ENCODE data around the gene KRT35. TPM values are rescaled to one million over a fixed set of nuclear protein-coding genes. Genes with fewer than 3 reads are reported as not detected.

KRT35 gene
- total RNA-seq, 1 experiment from 2014 or later = not detected

GRCh38 chr17:41490000-41490990 is 9.3 kb upstream of the KRT35 start:
- H3K36me3 Mint-ChIP-seq (ENCODE audit: insufficient read depth, unreplicated experiment) = no peaks in the 10 kb centered on the region
- no peak for DNase-seq
- no peaks in the 10 kb centered on the region for H3K9me3 Mint-ChIP-seq (ENCODE audit: low read depth, unreplicated experiment)
- H3K4me1 Mint-ChIP-seq (ENCODE audit: low read depth, unreplicated experiment) = peaks cover 30% of the 10 kb centered on the region
- no TSS peak for BruUV-seq (replicated peaks)
- no peak overlapping the region for H3K4me3 Mint-ChIP-seq (ENCODE audit: low read depth, unreplicated experiment)
- no peaks in the 10 kb centered on the region for H3K27me3 Mint-ChIP-seq (ENCODE audit: unreplicated experiment)
- no peak overlapping the region for H3K27ac Mint-ChIP-seq (ENCODE audit: unreplicated experiment)
- CTCF ChIA-PET = interaction anchor here (0.9 kb wide), 1 partner anchor 10 kb away, joined by 3 read pairs; no protein-coding TSS in a partner anchor
- intact Hi-C loops (cut with micrococcal nuclease; ENCODE audit: unreplicated experiment) = loop anchor here (10.0 kb wide), 2 partner anchors 75 to 155 kb away; no protein-coding TSS in a partner anchor
- TF ChIP-seq CTCF (IDR thresholded peaks at IDR 0.05; ENCODE audit: unreplicated experiment) = no peak

GRCh38 chr17:41489531-41489930 is 8.6 kb upstream of the KRT35 start, which contains the start of gene KRT36:
Gene KRT36, minus strand, starts transcription at chr17:41489910. Its CDS starts 46 bp downstream, at chr17:41489864.
- CTCF ChIA-PET = no interaction called here
- intact Hi-C loops (cut with micrococcal nuclease; ENCODE audit: unreplicated experiment) = no loop called here
- Mint-ChIP-seq H3K9me3 (ENCODE audit: low read depth, unreplicated experiment) (no peaks in the 10 kb centered on the region), H3K4me3 (ENCODE audit: low read depth, unreplicated experiment) (no peak within 1 kb of the TSS), H3K27ac (ENCODE audit: unreplicated experiment) (no peak within 1 kb of the TSS), H3K27me3 (ENCODE audit: unreplicated experiment) (no peaks in the 10 kb centered on the region), H3K36me3 (ENCODE audit: insufficient read depth, unreplicated experiment) (no peaks in the 10 kb centered on the region), H3K4me1 (ENCODE audit: low read depth, unreplicated experiment) (peaks cover 23% of the 10 kb centered on the region)
- no TSS peak for BruUV-seq (replicated peaks)
- no peak for DNase-seq
- TF ChIP-seq CTCF (IDR thresholded peaks at IDR 0.05; ENCODE audit: unreplicated experiment) = no peak

- peak; percentile 29 for TF ChIP-seq CTCF (IDR thresholded peaks at IDR 0.05; ENCODE audit: unreplicated experiment)
- intact Hi-C loops (cut with micrococcal nuclease; ENCODE audit: unreplicated experiment) = no loop called here
Observed at GRCh38 chr17:41486809-41487530, 6.0 kb upstream of the KRT35 start.

GRCh38 chr17:41486316-41486715 is 5.4 kb upstream of the KRT35 start:
- Mint-ChIP-seq H3K4me1 (ENCODE audit: low read depth, unreplicated experiment) (no peaks in the 10 kb centered on the region), H3K4me3 (ENCODE audit: low read depth, unreplicated experiment) (no peak overlapping the region), H3K36me3 (ENCODE audit: insufficient read depth, unreplicated experiment) (no peaks in the 10 kb centered on the region), H3K9me3 (ENCODE audit: low read depth, unreplicated experiment) (no peaks in the 10 kb centered on the region), H3K27ac (ENCODE audit: unreplicated experiment) (no peak overlapping the region), H3K27me3 (ENCODE audit: unreplicated experiment) (no peaks in the 10 kb centered on the region)
- no peak for DNase-seq
- CTCF ChIA-PET = interaction anchor here (0.8 kb wide), 1 partner anchor 62 kb away, joined by 3 read pairs; no protein-coding TSS in a partner anchor
- intact Hi-C loops (cut with micrococcal nuclease; ENCODE audit: unreplicated experiment) = no loop called here
- TF ChIP-seq CTCF (IDR thresholded peaks at IDR 0.05; ENCODE audit: unreplicated experiment) = no peak
- BruUV-seq (replicated peaks) = no TSS peak

More at GRCh38 chr17:41486809-41487530, 6.0 kb upstream of the KRT35 start:
- no peak overlapping the region for H3K4me3 Mint-ChIP-seq (ENCODE audit: low read depth, unreplicated experiment)
- DNase-seq = peak; percentile 46
- peaks cover under 1% of the 10 kb centered on the region for H3K4me1 Mint-ChIP-seq (ENCODE audit: low read depth, unreplicated experiment)
- no peaks in the 10 kb centered on the region for H3K27me3 Mint-ChIP-seq (ENCODE audit: unreplicated experiment)
- no peaks in the 10 kb centered on the region for H3K9me3 Mint-ChIP-seq (ENCODE audit: low read depth, unreplicated experiment)
- no TSS peak for BruUV-seq (replicated peaks)
- no peak overlapping the region for H3K27ac Mint-ChIP-seq (ENCODE audit: unreplicated experiment)
- CTCF ChIA-PET = interaction anchor here (0.7 to 1.1 kb wide), 4 partner anchors 9 to 69 kb away, joined by 3 to 4 read pairs (median 3); no protein-coding TSS in a partner anchor
- no peaks in the 10 kb centered on the region for H3K36me3 Mint-ChIP-seq (ENCODE audit: insufficient read depth, unreplicated experiment)

Data from Calu3 (cell line).